SK-N-SH (cell line): ENCODE measurements around the gene HSDL1. TPM values are rescaled to one million over a fixed set of nuclear protein-coding genes. Genes with fewer than 3 reads are reported as not detected.

Experiments used
- CTCF ChIA-PET: fragments of 300-600, 350-600 bp; formaldehyde crosslinking; extraction: SDS; loops from one replicate; lab custom pipeline; 2021; lab: Yijun Ruan, JAX
- POLR2A ChIA-PET: fragments of 350-600 bp; sonication (Branson Sonifier 250); formaldehyde crosslinking; extraction: SDS; loops from one replicate; lab custom pipeline; 2020; ENCODE audit warnings: antibody characterized with exemption, inconsistent platforms; lab: Yijun Ruan, JAX
- DNase-seq: peaks from one replicate; pipeline ENCODE4 v3.0.0; 2012
- H2AFZ ChIP-seq: fragments of 200-600 bp; sonication (generic); 2 replicates; pipeline ENCODE4 v1.8.1; 2016; ENCODE audit warnings: antibody characterized with exemption, mild to moderate bottlenecking, low read depth
- H3F3A ChIP-seq: fragments of 200-600 bp; sonication (generic); replicated peaks from 2 replicates; pipeline ENCODE3; 2016; ENCODE audit warnings: antibody characterized with exemption, mild to moderate bottlenecking; ENCODE audit not compliant: insufficient read depth
- H3K27ac ChIP-seq, 2 experiments: fragments of 200-500 bp in 1 of 2; fragments of 200-600 bp in 1 of 2; sonication (Bioruptor generic) in 1 of 2; sonication (generic), shearing (Covaris generic) in 1 of 2; 2 replicates each; pipeline versions ENCODE4 v1.5.1 to v1.6.1; 2014 to 2016; ENCODE audit warnings: low read depth in 2 of 2, inconsistent platforms in 1 of 2, low read length in 1 of 2, mild to moderate bottlenecking in 1 of 2, mixed read lengths in 1 of 2
- H3K27me3 ChIP-seq: fragments of 200-600 bp; sonication (generic), shearing (Covaris generic); 2 replicates; pipeline ENCODE4 v1.6.1; 2016; ENCODE audit warnings: mixed run types; ENCODE audit not compliant: insufficient read depth
- H3K36me3 ChIP-seq, 2 experiments: fragments of 200-500 bp in 1 of 2; fragments of 200-600 bp in 1 of 2; sonication (Bioruptor generic) in 1 of 2; sonication (generic) in 1 of 2; replicated peaks in 1 of 2; 2 replicates each; pipeline versions ENCODE3 to v1.5.1; 2014 to 2016; ENCODE audit warnings: low read length in 1 of 2, mild to moderate bottlenecking in 1 of 2; ENCODE audit not compliant: insufficient read depth in 2 of 2, control insufficient read depth in 1 of 2
- H3K4me1 ChIP-seq, 2 experiments: fragments of 200-500 bp in 1 of 2; fragments of 200-600 bp in 1 of 2; sonication (Bioruptor generic) in 1 of 2; sonication (generic), shearing (Covaris generic) in 1 of 2; 2 replicates each; pipeline versions ENCODE4 v1.5.1 to v1.6.1; 2014 to 2016; ENCODE audit warnings: low read depth in 1 of 2, low read length in 1 of 2, mixed run types in 1 of 2; ENCODE audit not compliant: insufficient read depth in 2 of 2, control insufficient read depth in 1 of 2
- H3K4me2 ChIP-seq: fragments of 200-600 bp; sonication (generic), shearing (Covaris generic); 2 replicates; pipeline ENCODE4 v1.6.1; 2017; ENCODE audit warnings: mixed run types
- H3K4me3 ChIP-seq, 2 experiments: fragments of 200-500 bp in 1 of 2; fragments of 200-600 bp in 1 of 2; sonication (Bioruptor generic) in 1 of 2; sonication (generic), shearing (Covaris generic) in 1 of 2; 2 replicates each; pipeline versions ENCODE4 v1.5.1 to v1.8.1; 2014 to 2016; ENCODE audit warnings: low read depth in 2 of 2, inconsistent platforms in 1 of 2, low read length in 1 of 2, mild to moderate bottlenecking in 1 of 2, mixed read lengths in 1 of 2, moderate library complexity in 1 of 2
- H3K79me2 ChIP-seq: fragments of 200-600 bp; sonication (generic); 2 replicates; pipeline ENCODE4 v1.8.1; 2017; ENCODE audit warnings: mild to moderate bottlenecking; ENCODE audit not compliant: insufficient read depth
- H3K9ac ChIP-seq: fragments of 200-600 bp; sonication (generic); 2 replicates; pipeline ENCODE4 v1.6.1; 2017; ENCODE audit warnings: mixed run types
- H3K9me2 ChIP-seq: fragments of 200-600 bp; sonication (generic); 2 replicates; pipeline ENCODE4 v1.6.1; 2017; ENCODE audit warnings: mixed run types
- H3K9me3 ChIP-seq: fragments of 200-600 bp; sonication (generic); 2 replicates; pipeline ENCODE4 v1.6.1; 2017; ENCODE audit warnings: mixed run types, mild to moderate bottlenecking, moderate library complexity
- H4K20me1 ChIP-seq: fragments of 200-600 bp; sonication (generic); 2 replicates; pipeline ENCODE4 v1.6.1; 2017; ENCODE audit warnings: mild to moderate bottlenecking, mixed run types; ENCODE audit not compliant: insufficient read depth
- JUND ChIP-seq: IDR thresholded peaks from 2 replicates; pipeline ENCODE4 v1.4.0; 2012
- PBX3 ChIP-seq: IDR thresholded peaks from 2 replicates; pipeline ENCODE4; 2012
- REST ChIP-seq: IDR thresholded peaks from 2 replicates; pipeline ENCODE4 v1.6.1; 2012; ENCODE audit warnings: mild to moderate bottlenecking, low read depth, low read length, moderate library complexity
- SMC3 ChIP-seq: IDR thresholded peaks from 2 replicates; pipeline ENCODE4 v1.6.1; 2012; ENCODE audit warnings: low read depth, low read length, improper control_type of control experiment
- TCF12 ChIP-seq: IDR thresholded peaks from 2 replicates; pipeline ENCODE4 v1.4.0; 2012
- USF1 ChIP-seq: IDR thresholded peaks from 2 replicates; pipeline ENCODE4 v1.4.0; 2012; ENCODE audit warnings: low read depth, borderline replicate concordance
- USF2 ChIP-seq: fragments of 150-350 bp; IDR thresholded peaks from 2 replicates; pipeline ENCODE4 v1.6.1; 2017; ENCODE audit warnings: antibody characterized with exemption, low read length, low read depth, borderline replicate concordance
- YY1 ChIP-seq: IDR thresholded peaks from 2 replicates; pipeline ENCODE4 v1.4.0; 2012; ENCODE audit warnings: low read depth, mild to moderate bottlenecking
- WGBS: methylation state at CpG from one replicate; pipeline ENCODE4 v1.1.6; 2017; ENCODE audit warnings: low lambda C conversion rate; 5-methylcytosine and 5-hydroxymethylcytosine counted together
- polyA plus RNA-seq, 3 experiments: library from polyadenylated mRNA; depleted of rRNA; stranded (reverse); fragments of >200 nt; gene quantifications; 2 replicates each; pipeline ENCODE4 v1.2.3, GENCODE V29; 2012

HSDL1 gene
- polyA plus RNA-seq, 1 of the 3 experiments (the other 2 are of a cell fraction) = 14.5 TPM

GRCh38 chr16:84165746-84166145 lies 20.8 kb upstream of the HSDL1 start:
- no peak overlapping the region for H3K4me2 ChIP-seq
- no peaks in the 10 kb centered on the region for H3K79me2 ChIP-seq
- ChIA-PET POLR2A (no interaction called here), CTCF (interaction anchor here (1.0 to 2.5 kb wide), 3 partner anchors 10 to 91 kb away, joined by 3 to 17 read pairs (median 15); partner anchors contain the start of gene TAF1C)
- H3K27me3 ChIP-seq = peaks cover 46% of the 10 kb centered on the region
- 92% methylated on average over 7 of the region's 7 CpGs for WGBS
- H3K4me3 ChIP-seq = no peak overlapping the region
- H3K9me2 ChIP-seq = no peaks in the 10 kb centered on the region
- no peak overlapping the region for H3K27ac ChIP-seq
- H2AFZ ChIP-seq = no peak overlapping the region
- no peaks in the 10 kb centered on the region for H3K9me3 ChIP-seq
- DNase-seq = no peak
- H3K36me3 ChIP-seq = no peaks in the 10 kb centered on the region
- no peaks in the 10 kb centered on the region for H3K4me1 ChIP-seq
- H4K20me1 ChIP-seq = no peaks in the 10 kb centered on the region
- no peak overlapping the region for H3K9ac ChIP-seq
- TF ChIP-seq YY1 (no peak), SMC3 (no peak), PBX3 (no peak)
- no peaks in the 10 kb centered on the region for H3F3A ChIP-seq

GRCh38 chr16:84161801-84162200 lies 16.8 kb upstream of the HSDL1 start:
- H3K27me3 ChIP-seq = peaks cover 39% of the 10 kb centered on the region
- CTCF ChIA-PET = interaction anchor here (1.3 to 1.9 kb wide), 2 partner anchors 13 to 14 kb away, joined by 6 read pairs; no protein-coding TSS in a partner anchor
- no peak for DNase-seq
- H3K9me2 ChIP-seq = no peaks in the 10 kb centered on the region
- no peaks in the 10 kb centered on the region for H3K36me3 ChIP-seq
- no peak overlapping the region for H3K4me2 ChIP-seq
- TF ChIP-seq REST (no peak), USF2 (no peak), USF1 (no peak), TCF12 (no peak), JUND (no peak)
- H2AFZ ChIP-seq = no peak overlapping the region
- H3K27ac ChIP-seq = no peak overlapping the region
- no peak overlapping the region for H3K4me3 ChIP-seq
- no peaks in the 10 kb centered on the region for H3F3A ChIP-seq
- POLR2A ChIA-PET = no interaction called here
- WGBS = 35% methylated on average over 3 of the region's 3 CpGs
- no peaks in the 10 kb centered on the region for H3K79me2 ChIP-seq
- no peaks in the 10 kb centered on the region for H4K20me1 ChIP-seq
- H3K9me3 ChIP-seq = no peaks in the 10 kb centered on the region
- H3K4me1 ChIP-seq = peaks cover 0 to 2% of the 10 kb centered on the region in 2 experiments; a peak in 1 of 4 replicates
- no peak overlapping the region for H3K9ac ChIP-seq
